GM21390 (cell line): ENCODE results near the gene OR8D4.
"Not testable (repeated sequence)": the region's sequence is repeated elsewhere in the genome, so short reads cannot be mapped to it uniquely, and the experiment has no call there.

Source experiments
- ATAC-seq: cut with Tn5 transposase; IDR thresholded peaks from one replicate; pipeline ENCODE4 v1.9.1; 2021; ENCODE audit not compliant: unreplicated experiment

OR8D4 gene

DNA sequence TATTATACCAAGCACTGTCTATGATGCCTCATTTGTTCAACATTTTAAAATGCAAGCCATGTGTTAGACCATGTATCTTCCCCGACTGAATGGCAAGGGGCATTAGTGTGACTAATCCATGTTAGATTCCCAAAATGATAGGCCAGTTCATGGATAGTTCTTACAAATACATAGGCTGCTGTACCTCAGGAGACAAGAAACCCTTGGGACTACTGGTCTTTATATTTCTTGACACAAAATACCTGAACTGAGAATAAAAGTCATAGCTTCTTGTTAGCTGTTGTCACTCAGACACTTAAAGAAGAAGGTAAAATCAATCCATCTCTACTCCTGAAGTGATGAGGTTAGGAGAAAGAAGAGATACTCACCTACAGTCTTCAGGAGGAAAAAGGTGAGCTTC lies at the start of gene OR8D4:
Gene OR8D4, plus strand, starts transcription at position 301 of the 400 bp plus-strand sequence. CDS start 4,265 bp downstream, outside the sequence.
- ATAC-seq, result no peak

GRCh38 chr11:123852321-123852720 lies 49.6 kb upstream of the OR8D4 start:
- ATAC-seq, result no peak

DNA sequence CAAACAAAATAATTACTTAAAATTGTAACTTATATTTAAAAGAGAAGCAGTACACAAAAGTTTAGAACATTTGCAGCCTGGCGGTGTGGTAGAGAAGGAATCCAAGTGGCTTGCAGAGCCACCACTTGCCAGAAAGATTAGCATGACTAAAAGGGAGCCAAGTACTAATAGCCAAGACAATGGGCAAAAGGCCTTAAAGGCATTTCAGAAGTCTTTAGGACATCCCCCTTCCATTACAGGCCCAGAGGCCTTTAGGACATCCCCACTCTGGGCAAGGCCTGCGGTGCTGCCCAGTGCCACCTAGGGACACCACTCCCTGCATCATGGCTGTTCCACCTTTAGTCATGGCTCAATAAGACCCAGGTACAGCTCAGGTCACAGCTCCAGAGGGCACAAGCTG lies 48.9 kb upstream of the OR8D4 start:
- ATAC-seq, result no peak

- ATAC-seq, result no peak
These were observed 45.5 kb upstream of the OR8D4 start for GRCh38 chr11:123856444-123856843.

GRCh38 chr11:123859731-123860130 lies 42.2 kb upstream of the OR8D4 start:
- no peak for ATAC-seq

DNA sequence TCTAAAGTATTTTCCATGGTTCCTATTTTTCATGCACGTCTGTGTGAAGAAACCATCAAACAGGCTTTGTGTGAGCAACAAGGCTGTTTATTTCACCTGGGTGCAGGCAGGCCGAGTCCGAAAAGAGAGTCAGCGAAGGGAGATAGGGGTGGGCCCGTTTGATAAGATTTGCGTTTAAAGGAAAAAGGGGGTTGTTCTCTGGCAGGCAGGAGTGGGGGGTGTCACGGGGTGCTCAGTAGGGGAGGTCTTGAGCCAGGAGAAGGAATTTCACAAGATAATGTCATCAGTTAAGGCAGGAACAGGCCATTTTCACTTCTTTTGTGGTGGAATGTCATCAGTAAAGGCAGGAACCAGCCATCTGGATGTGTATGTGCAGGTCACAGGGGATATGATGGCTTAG lies 36.7 kb upstream of the OR8D4 start:
- ATAC-seq, result not testable (repeated sequence)

DNA sequence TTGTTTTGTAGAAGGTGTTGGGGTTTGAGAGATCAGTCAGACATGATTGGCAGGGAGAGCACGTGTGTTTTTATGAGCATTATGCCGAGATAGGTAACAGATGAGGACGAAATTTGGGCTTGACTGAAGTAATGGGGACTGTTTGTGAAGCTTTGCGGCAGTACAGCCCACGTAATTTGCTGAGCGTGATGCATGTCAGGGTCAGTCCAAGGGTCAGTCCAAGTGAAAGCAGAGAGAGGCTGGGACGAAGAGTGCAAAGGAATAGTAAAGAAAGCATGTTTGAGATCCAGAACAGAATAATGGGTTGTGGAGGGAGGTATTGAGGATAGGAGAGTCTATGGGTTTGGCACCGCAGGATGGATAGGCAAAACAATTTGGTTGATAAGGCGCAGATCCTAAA lies 34.2 kb upstream of the OR8D4 start:
- not testable (repeated sequence) for ATAC-seq

- no peak for ATAC-seq
These were observed 21.1 kb upstream of the OR8D4 start for GRCh38 chr11:123880912-123881311.

GRCh38 chr11:123885570-123885969 lies 16.4 kb upstream of the OR8D4 start, which contains the start of gene TMEM225:
TMEM225 (minus strand) TSS chr11:123885670; CDS start chr11:123885425, 245 bp downstream.
- ATAC-seq, result no peak

- no peak for ATAC-seq
These were observed 9.9 kb upstream of the OR8D4 start for GRCh38 chr11:123892031-123892430.

DNA sequence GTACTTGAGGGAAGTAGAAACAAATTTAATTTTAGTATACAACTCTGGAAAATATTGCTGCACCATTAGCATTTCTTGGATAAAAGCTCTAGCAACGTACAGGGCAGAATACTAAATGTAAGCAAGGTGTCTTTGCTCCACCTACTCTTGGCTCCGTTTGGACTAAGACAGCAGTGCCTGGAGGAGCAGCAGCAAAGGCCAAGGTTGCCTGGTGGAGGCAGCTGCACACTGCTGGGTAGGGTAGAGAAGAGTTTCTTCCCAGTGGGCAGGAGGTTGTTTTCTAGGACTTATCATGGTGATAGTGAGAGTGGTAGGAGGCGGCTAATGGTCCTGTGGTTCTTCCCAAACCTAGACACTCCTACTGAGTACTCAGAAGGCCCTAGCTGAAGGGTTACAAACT lies 2.2 kb upstream of the OR8D4 start:
- ATAC-seq, result no peak

DNA sequence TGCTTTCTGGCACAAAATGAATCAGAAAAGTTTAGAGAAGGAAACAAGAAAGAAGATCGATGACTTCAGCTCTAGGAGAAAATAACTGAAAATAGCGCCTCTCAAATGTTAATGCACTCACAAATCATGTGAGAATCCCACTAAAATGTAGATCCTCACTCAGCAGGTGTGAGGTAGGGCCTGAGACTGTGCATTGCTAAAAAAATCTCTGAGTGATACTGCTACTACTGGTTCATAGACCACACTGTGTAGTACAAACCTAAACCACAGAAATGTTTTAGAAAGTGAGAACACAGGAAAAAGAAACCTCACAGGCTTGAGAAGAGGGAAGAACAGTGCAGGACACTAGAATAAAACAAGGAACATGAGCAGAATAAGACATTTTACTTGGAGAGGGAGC lies 2.0 kb downstream of the OR8D4 start:
- peak; percentile 93 for ATAC-seq

DNA sequence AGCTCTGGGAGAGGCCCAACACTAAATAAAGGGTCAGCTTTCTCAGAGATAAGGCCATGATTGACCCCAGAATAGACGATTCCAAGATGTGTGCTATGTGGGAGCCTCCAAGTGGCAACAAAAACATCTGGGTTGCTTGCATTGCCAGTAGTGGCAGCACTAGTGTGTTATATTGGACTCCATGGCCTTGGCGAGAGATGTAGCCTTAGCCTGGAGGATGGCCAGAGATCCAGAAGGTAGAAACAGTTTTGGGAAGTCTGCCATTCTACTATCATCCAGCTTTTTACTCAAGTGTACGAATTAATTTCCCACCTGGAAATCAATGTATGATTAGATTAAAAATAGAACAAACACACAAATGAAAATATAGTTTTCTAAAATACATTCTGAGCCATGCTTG lies 3.0 kb downstream of the OR8D4 start:
- ATAC-seq, result no peak

DNA sequence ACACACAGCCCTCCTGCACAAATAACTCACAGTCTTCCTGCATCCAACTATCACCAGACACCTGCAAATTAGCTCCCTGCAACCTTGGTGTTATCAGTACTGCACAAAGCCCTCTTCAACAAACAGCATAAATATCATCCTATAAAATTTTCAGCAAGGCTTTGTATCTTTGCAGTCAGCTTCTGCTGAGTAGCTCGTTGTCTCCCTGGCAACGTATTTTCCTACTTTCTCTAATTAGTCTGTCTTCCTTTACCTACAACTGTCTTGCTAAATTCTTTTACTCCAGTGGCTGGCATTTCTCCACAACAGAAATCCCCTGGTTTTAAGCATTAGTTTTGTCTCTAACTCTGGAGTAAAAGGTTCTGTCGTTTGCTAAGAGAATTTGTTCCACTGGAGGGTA lies 3.9 kb downstream of the OR8D4 start:
- no peak for ATAC-seq

GRCh38 chr11:123920943-123921342 lies 19.0 kb downstream of the OR8D4 start:
- ATAC-seq, result no peak

GRCh38 chr11:123924027-123924426 lies 22.1 kb downstream of the OR8D4 start:
- ATAC-seq, result no peak

- no peak for ATAC-seq
These were observed 37.4 kb downstream of the OR8D4 start, which contains the start of gene OR4D5 for GRCh38 chr11:123939317-123939716. OR4D5 (plus strand) TSS chr11:123939617; CDS start chr11:123939617, 0 bp downstream.

DNA sequence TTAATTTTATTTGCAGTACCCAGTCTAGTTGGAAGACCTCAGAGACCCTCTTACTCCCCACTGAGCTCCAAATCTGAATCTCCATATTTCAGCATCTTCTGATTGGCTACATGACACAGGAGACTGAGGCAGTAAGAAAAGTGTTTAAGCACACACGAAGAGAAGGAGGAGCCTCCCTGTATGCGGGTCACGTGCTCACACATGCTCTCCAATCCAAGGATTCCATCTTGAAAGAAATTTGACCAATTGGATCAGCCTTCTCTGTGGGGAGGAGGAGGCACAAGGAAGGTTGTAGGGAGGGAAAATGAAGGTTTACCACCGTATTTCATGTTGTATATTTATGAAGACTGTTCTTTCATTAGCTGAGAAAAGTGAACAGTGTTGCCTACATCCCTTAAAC lies 40.4 kb downstream of the OR8D4 start:
- ATAC-seq, result no peak

DNA sequence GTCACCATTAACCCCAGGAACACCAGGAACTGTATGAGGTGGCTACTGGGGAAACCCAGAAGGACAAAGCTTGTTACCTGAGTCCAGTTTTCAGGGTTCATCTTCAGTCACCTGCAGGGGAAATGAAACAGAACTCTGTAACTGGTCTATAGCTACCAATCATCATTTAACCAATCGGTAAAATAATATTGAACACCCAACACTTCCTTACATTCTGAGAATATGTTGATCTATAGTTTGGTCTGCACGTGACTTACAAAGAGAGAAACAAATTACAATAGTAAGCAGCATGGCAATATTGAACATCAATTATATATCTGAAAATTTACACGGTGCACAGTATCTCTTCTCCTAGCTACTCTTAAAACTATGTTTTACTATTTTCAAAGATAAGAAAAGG lies 41.8 kb downstream of the OR8D4 start, which contains the start of gene OR6T1:
Gene OR6T1, minus strand, starts transcription at position 101 of the 400 bp plus-strand sequence. Its CDS starts 0 bp downstream, at position 101.
- no peak for ATAC-seq

- ATAC-seq, result no peak
These were observed 43.2 kb downstream of the OR8D4 start for GRCh38 chr11:123945132-123945531.

- ATAC-seq, result no peak
These were observed 54.8 kb downstream of the OR8D4 start for GRCh38 chr11:123956752-123957151.
